GM12864 (cell line): ENCODE data around the gene FAM163A.

Source experiments
- DNase-seq: peaks from one replicate; pipeline ENCODE4 v3.0.0-alpha.2; 2011; ENCODE audit warnings: low read depth
- H3K4me3 ChIP-seq: 2 replicates; pipeline ENCODE4 v1.5.1; 2011; ENCODE audit warnings: mild to moderate bottlenecking, low read depth, low read length, control low read depth
- CTCF ChIP-seq: IDR thresholded peaks from 2 replicates; pipeline ENCODE4 v1.5.1; 2011; ENCODE audit warnings: low read depth, mild to moderate bottlenecking, moderate library complexity, low read length, control low read depth, inconsistent platforms; ENCODE audit errors: missing control alignments

FAM163A gene

GRCh38 chr1:179767996-179768395, 24.9 kb downstream of the FAM163A start:
- H3K4me3 ChIP-seq, result no peak overlapping the region
- no peak for DNase-seq
- no peak for TF ChIP-seq CTCF

GRCh38 chr1:179770887-179771502, 27.9 kb downstream of the FAM163A start:
- DNase-seq, result no peak
- no peak overlapping the region for H3K4me3 ChIP-seq
- TF ChIP-seq CTCF, result no peak

- TF ChIP-seq CTCF, result no peak
- H3K4me3 ChIP-seq, result no peak overlapping the region
Observed at GRCh38 chr1:179773264-179773663, 30.2 kb downstream of the FAM163A start.

GRCh38 chr1:179774000-179774399, 30.9 kb downstream of the FAM163A start:
- no peak for DNase-seq
- H3K4me3 ChIP-seq, result no peak overlapping the region
- TF ChIP-seq CTCF, result no peak

More at GRCh38 chr1:179773264-179773663, 30.2 kb downstream of the FAM163A start:
- DNase-seq, result no peak

GRCh38 chr1:179774566-179774965, 31.5 kb downstream of the FAM163A start:
- TF ChIP-seq CTCF, result no peak
- no peak overlapping the region for H3K4me3 ChIP-seq
- no peak for DNase-seq

GRCh38 chr1:179775009-179775408, 31.9 kb downstream of the FAM163A start:
- no peak overlapping the region for H3K4me3 ChIP-seq
- no peak for TF ChIP-seq CTCF
- no peak for DNase-seq

GRCh38 chr1:179776831-179777230, 33.7 kb downstream of the FAM163A start:
- no peak for DNase-seq
- no peak overlapping the region for H3K4me3 ChIP-seq
- no peak for TF ChIP-seq CTCF
